H9 (cell line): ENCODE data around the gene SIGLEC7. TPM values are rescaled to one million over a fixed set of nuclear protein-coding genes. Genes with fewer than 3 reads are reported as not detected.

Experiments used
- DNase-seq: peaks from one replicate; pipeline ENCODE4 v3.0.0-alpha.2; 2017
- H2AFZ ChIP-seq: one replicate; pipeline ENCODE4 v1.6.1; 2013; ENCODE audit warnings: mild to moderate bottlenecking, low read length, control low read depth, moderate library complexity
- H2AK5ac ChIP-seq: 2 replicates; pipeline ENCODE4 v1.6.1; 2013; ENCODE audit warnings: low read length, control low read depth, mixed read lengths; ENCODE audit not compliant: insufficient read length
- H2BK120ac ChIP-seq: one replicate; pipeline ENCODE4 v1.6.1; 2013; ENCODE audit warnings: low read depth, mild to moderate bottlenecking, low read length, control low read depth, inconsistent platforms; ENCODE audit not compliant: poor library complexity, severe bottlenecking
- H2BK12ac ChIP-seq: 2 replicates; pipeline ENCODE4 v1.6.1; 2013; ENCODE audit warnings: low read length, control low read depth, mixed read lengths, low read depth; ENCODE audit not compliant: insufficient read length
- H2BK15ac ChIP-seq: 2 replicates; pipeline ENCODE4 v1.6.1; 2013; ENCODE audit warnings: low read depth, low read length, control low read depth
- H2BK20ac ChIP-seq: one replicate; pipeline ENCODE4 v1.6.1; 2013; ENCODE audit warnings: low read depth, mild to moderate bottlenecking, low read length, control low read depth, inconsistent platforms; ENCODE audit not compliant: poor library complexity, severe bottlenecking
- H2BK5ac ChIP-seq: 2 replicates; pipeline ENCODE4 v1.6.1; 2013; ENCODE audit warnings: low read length, control low read depth, mixed read lengths; ENCODE audit not compliant: insufficient read length
- H3K14ac ChIP-seq: 2 replicates; pipeline ENCODE4 v1.6.1; 2013; ENCODE audit warnings: low read length, control low read depth; ENCODE audit not compliant: insufficient read depth
- H3K18ac ChIP-seq: 2 replicates; pipeline ENCODE4 v1.6.1; 2013; ENCODE audit warnings: low read depth, mild to moderate bottlenecking, mixed read lengths, low read length, control low read depth; ENCODE audit not compliant: insufficient read length
- H3K23ac ChIP-seq: 2 replicates; pipeline ENCODE4 v1.6.1; 2013; ENCODE audit warnings: low read length, control low read depth, mixed read lengths, low read depth; ENCODE audit not compliant: insufficient read length
- H3K23me2 ChIP-seq: 2 replicates; pipeline ENCODE4 v1.6.1; 2013; ENCODE audit warnings: low read depth, mild to moderate bottlenecking, mixed read lengths, low read length, control low read depth; ENCODE audit not compliant: insufficient read length, poor library complexity, severe bottlenecking
- H3K27ac ChIP-seq: 2 replicates; pipeline ENCODE4 v1.5.1; 2013; ENCODE audit warnings: low read length, control low read depth, mixed read lengths, low read depth; ENCODE audit not compliant: insufficient read length
- H3K27me3 ChIP-seq: 2 replicates; pipeline ENCODE4 v1.6.1; 2013; ENCODE audit warnings: low read length, control low read depth, inconsistent platforms; ENCODE audit not compliant: insufficient read depth
- H3K4ac ChIP-seq: 2 replicates; pipeline ENCODE4 v1.6.1; 2013; ENCODE audit warnings: low read depth, mild to moderate bottlenecking, control low read depth, inconsistent platforms, low read length, moderate library complexity
- H3K4me1 ChIP-seq: 2 replicates; pipeline ENCODE4 v1.6.1; 2013; ENCODE audit warnings: low read length, control low read depth, inconsistent platforms; ENCODE audit not compliant: insufficient read depth
- H3K4me2 ChIP-seq: 2 replicates; pipeline ENCODE4 v1.6.1; 2013; ENCODE audit warnings: low read length, control low read depth, mixed read lengths; ENCODE audit not compliant: insufficient read length, insufficient read depth
- H3K56ac ChIP-seq: 2 replicates; pipeline ENCODE4 v1.6.1; 2013; ENCODE audit warnings: low read depth, mild to moderate bottlenecking, mixed read lengths, low read length, control low read depth; ENCODE audit not compliant: insufficient read length
- H3K79me1 ChIP-seq: 2 replicates; pipeline ENCODE4 v1.6.1; 2013; ENCODE audit warnings: low read depth, mild to moderate bottlenecking, moderate library complexity, low read length, control low read depth, inconsistent platforms; ENCODE audit not compliant: insufficient read depth, poor library complexity, severe bottlenecking
- H3K79me2 ChIP-seq: 2 replicates; pipeline ENCODE4 v1.6.1; 2013; ENCODE audit warnings: low read length, control low read depth, inconsistent platforms; ENCODE audit not compliant: insufficient read depth
- H3K9ac ChIP-seq: 2 replicates; pipeline ENCODE4 v1.6.1; 2013; ENCODE audit warnings: low read length, control low read depth, mixed read lengths; ENCODE audit not compliant: insufficient read length; ENCODE audit errors: extremely low read depth
- H3K9me3 ChIP-seq: one replicate; pipeline ENCODE4 v1.6.1; 2013; ENCODE audit warnings: low read depth, low read length, inconsistent platforms; ENCODE audit not compliant: control insufficient read depth
- H3T11ph ChIP-seq: one replicate; pipeline ENCODE4 v1.6.1; 2013; ENCODE audit warnings: mild to moderate bottlenecking, low read length, control low read depth, inconsistent platforms
- H4K20me1 ChIP-seq: one replicate; pipeline ENCODE4 v1.6.1; 2013; ENCODE audit not compliant: control insufficient read depth, insufficient read length, insufficient read depth
- H4K5ac ChIP-seq: 2 replicates; pipeline ENCODE4 v1.6.1; 2013; ENCODE audit warnings: low read depth, mild to moderate bottlenecking, mixed read lengths, low read length, control low read depth; ENCODE audit not compliant: insufficient read length
- H4K8ac ChIP-seq: replicated peaks from 2 replicates; pipeline ENCODE4 v1.6.1; 2013; ENCODE audit warnings: low read length, control low read depth, mixed read lengths, low read depth; ENCODE audit not compliant: insufficient read length
- H4K91ac ChIP-seq: 2 replicates; pipeline ENCODE4 v1.6.1; 2013; ENCODE audit warnings: low read depth, mild to moderate bottlenecking, moderate library complexity, mixed read lengths, low read length, control low read depth; ENCODE audit not compliant: insufficient read length
- H3K27ac Mint-ChIP-seq, 3 experiments: 2 replicates in 2 of 3; 3 replicates in 1 of 3; pipeline ENCODE4 v1.8.0; 2020 to 2021; ENCODE audit warnings: mixed read lengths in 3 of 3, mild to moderate bottlenecking in 1 of 3, moderate library complexity in 1 of 3
- H3K27me3 Mint-ChIP-seq: 2 replicates; pipeline ENCODE4 v1.8.0; 2021; ENCODE audit warnings: low read depth, mild to moderate bottlenecking, moderate library complexity, mixed read lengths
- H3K36me3 Mint-ChIP-seq, 3 experiments: 2 replicates in 2 of 3; 3 replicates in 1 of 3; pipeline ENCODE4 v1.8.0; 2020 to 2021; ENCODE audit warnings: low read depth in 3 of 3, mixed read lengths in 3 of 3; ENCODE audit not compliant: insufficient read depth in 1 of 3
- H3K4me1 Mint-ChIP-seq, 2 experiments: 2 replicates each; pipeline ENCODE4 v1.8.0; 2020; ENCODE audit warnings: mixed read lengths in 2 of 2
- H3K4me3 Mint-ChIP-seq, 2 experiments: 2 replicates in 1 of 2; 3 replicates in 1 of 2; pipeline ENCODE4 v1.8.0; 2020 to 2021; ENCODE audit warnings: mild to moderate bottlenecking in 2 of 2, mixed read lengths in 2 of 2, moderate library complexity in 1 of 2
- H3K9me3 Mint-ChIP-seq, 2 experiments: 2 replicates in 1 of 2; 3 replicates in 1 of 2; pipeline ENCODE4 v1.8.0; 2020; ENCODE audit warnings: mild to moderate bottlenecking in 2 of 2, mixed read lengths in 2 of 2, moderate library complexity in 1 of 2
- CTCF ChIP-seq: fragments of 200-600 bp; sonication (generic); conservative IDR thresholded peaks from 3 replicates; pipeline ENCODE4 v1.8.0; 2021; ENCODE audit warnings: antibody characterized with exemption, mild to moderate bottlenecking
- WGBS: extraction: QIAGEN DNeasy Blood & Tissue Kit; methylation state at CpG from one replicate; pipeline ENCODE4 v1.1.7; 2013; ENCODE audit warnings: missing lambda C conversion rate, low lambda C conversion rate, mixed read lengths; ENCODE audit not compliant: insufficient read length; ENCODE audit errors: extremely low coverage; 5-methylcytosine and 5-hydroxymethylcytosine counted together
- total RNA-seq: library from RNA; stranded (reverse); gene quantifications from 2 replicates; pipeline ENCODE4 v1.2.1, GENCODE V29; 2021

Gene SIGLEC7
- total RNA-seq, 1 experiment from 2014 or later = not detected

DNA sequence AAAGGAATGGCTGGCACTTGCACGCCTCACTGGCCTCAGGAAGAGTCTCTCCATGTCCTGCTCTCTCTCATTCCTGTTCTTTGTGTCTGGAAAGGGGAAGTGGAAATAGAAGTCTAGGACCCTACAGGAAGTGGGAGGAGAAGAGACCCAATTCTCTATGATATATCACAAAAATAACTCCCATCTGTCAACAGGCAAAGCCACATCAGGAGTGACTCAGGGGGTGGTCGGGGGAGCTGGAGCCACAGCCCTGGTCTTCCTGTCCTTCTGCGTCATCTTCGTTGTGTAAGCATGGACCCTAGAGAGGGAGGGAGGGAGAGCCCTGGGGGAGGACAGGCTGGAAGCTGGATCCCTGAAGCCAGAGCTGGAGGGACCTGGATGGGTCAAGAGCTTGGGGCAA, 14.3 kb upstream of the SIGLEC7 start:
- Histone ChIP-seq H3K4me1 (no peaks in the 10 kb centered on the region), H3K18ac (no peak overlapping the region), H2BK15ac (no peak overlapping the region), H4K8ac (no peak overlapping the region), H3K27ac (no peak overlapping the region), H3K4ac (no peak overlapping the region), H3K27me3 (no peaks in the 10 kb centered on the region), H3K56ac (no peak overlapping the region), H3K9ac (no peak overlapping the region), H3K4me2 (no peak overlapping the region), H3K79me1 (no peaks in the 10 kb centered on the region), H4K5ac (no peak overlapping the region), H2AK5ac (no peak overlapping the region), H3K9me3 (no peaks in the 10 kb centered on the region), H2BK120ac (no peak overlapping the region), H2BK5ac (no peak overlapping the region), H3K23ac (no peak overlapping the region), H2BK20ac (no peak overlapping the region), H2AFZ (no peak overlapping the region), H3T11ph (no peak overlapping the region), H2BK12ac (no peak overlapping the region), H4K91ac (no peak overlapping the region), H3K14ac (no peak overlapping the region), H3K79me2 (no peaks in the 10 kb centered on the region), H3K23me2 (no peaks in the 10 kb centered on the region), H4K20me1 (no peaks in the 10 kb centered on the region)
- Mint-ChIP-seq H3K9me3 (no peaks in the 10 kb centered on the region), H3K36me3 (no peaks in the 10 kb centered on the region), H3K27ac (no peak overlapping the region), H3K27me3 (peaks cover 37% of the 10 kb centered on the region), H3K4me3 (no peak overlapping the region; a peak in 1 of 5 replicates), H3K4me1 (peaks cover 0 to 3% of the 10 kb centered on the region in 2 experiments; a peak in 1 of 4 replicates)
- TF ChIP-seq CTCF = no peak
- WGBS = no CpG with 5 or more reads among the region's 4 CpGs
- DNase-seq = no peak
